SK-N-MC (cell line): ENCODE measurements around the gene PYDC1.
"Not testable (repeated sequence)": the region's sequence is repeated elsewhere in the genome, so short reads cannot be mapped to it uniquely, and the experiment has no call there.

Source experiments
- DNase-seq: peaks from one replicate; pipeline ENCODE4 v3.0.0-alpha.2; 2011; ENCODE audit warnings: low read depth, low spot score
- H3K27ac ChIP-seq: fragments of 200-600 bp; sonication (generic); 2 replicates; pipeline ENCODE4 v1.5.1; 2016; ENCODE audit warnings: mixed run types
- H3K36me3 ChIP-seq: fragments of 200-600 bp; sonication (generic); 2 replicates; pipeline ENCODE4 v1.6.1; 2017; ENCODE audit warnings: antibody characterized with exemption, low read length, mixed read lengths; ENCODE audit not compliant: insufficient read depth
- H3K4me3 ChIP-seq: fragments of 200-600 bp; sonication (generic); 2 replicates; pipeline ENCODE4 v1.5.1; 2016
- H3K9ac ChIP-seq: fragments of 200-600 bp; sonication (generic); 2 replicates; pipeline ENCODE4 v1.8.0; 2017; ENCODE audit warnings: mixed run types, mixed read lengths; ENCODE audit not compliant: insufficient read length
- H3K9me3 ChIP-seq: fragments of 200-600 bp; sonication (generic); 2 replicates; pipeline ENCODE4 v1.6.1; 2017; ENCODE audit warnings: low read depth, mild to moderate bottlenecking, antibody characterized with exemption, low read length, moderate library complexity, mixed read lengths
- EZH2 ChIP-seq: fragments of 200-600 bp; sonication (generic); IDR thresholded peaks from one replicate; pipeline ENCODE4 v1.6.1; 2017; ENCODE audit warnings: antibody characterized with exemption
- FOXP2 ChIP-seq: optimal IDR thresholded peaks from 2 replicates; pipeline ENCODE3; 2011; ENCODE audit warnings: mild to moderate bottlenecking, moderate library complexity; ENCODE audit not compliant: insufficient read depth; ENCODE audit errors: extremely low read length, control extremely low read depth
- POLR2AphosphoS5 ChIP-seq: IDR thresholded peaks from 2 replicates; pipeline ENCODE4 v1.6.1; 2012; ENCODE audit warnings: mild to moderate bottlenecking, low read depth, low read length, borderline replicate concordance

The PYDC1 gene

DNA sequence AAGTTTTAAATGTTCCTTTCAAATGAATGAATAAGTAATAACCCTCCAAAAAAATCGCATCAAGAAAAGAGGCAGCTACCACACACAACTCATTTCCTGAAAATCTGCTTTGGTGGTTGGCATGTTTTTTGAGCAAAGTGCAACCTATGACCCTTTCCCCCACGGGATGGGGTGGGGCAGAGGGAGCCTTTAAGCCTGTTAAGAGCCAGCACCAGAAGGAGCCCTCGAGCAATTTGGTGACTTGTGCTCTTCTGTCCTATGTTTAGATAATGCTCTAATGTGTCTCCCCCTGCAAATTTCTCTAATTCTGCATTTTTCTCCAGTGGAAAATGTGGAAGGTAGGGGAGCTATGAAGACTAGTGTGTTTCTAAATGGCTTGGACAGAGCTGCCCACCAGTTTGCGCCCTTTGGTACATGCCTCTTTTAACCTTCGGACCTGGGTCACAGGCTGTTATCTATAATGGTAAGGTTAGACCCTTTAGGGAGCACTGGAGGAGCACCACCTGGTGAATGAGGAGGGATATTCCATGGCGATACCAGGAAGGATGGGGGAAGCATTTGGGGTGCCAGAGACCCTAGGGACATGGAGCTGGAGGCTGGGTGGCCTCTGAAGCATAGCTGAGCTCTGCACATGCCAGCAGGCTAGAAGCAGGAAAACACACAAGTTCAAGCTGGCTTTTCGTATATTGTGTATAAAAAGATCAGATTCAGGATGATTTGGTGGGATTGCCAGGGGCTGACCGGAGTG lies 15.9 kb downstream of the PYDC1 start:
- Histone ChIP-seq H3K4me3 (no peak overlapping the region), H3K9ac (no peak overlapping the region), H3K9me3 (no peaks in the 10 kb centered on the region), H3K27ac (peak overlapping the region; percentile 5; the same call in 1 of the 2 replicates), H3K36me3 (peaks cover 9% of the 10 kb centered on the region)
- DNase-seq, result no peak
- TF ChIP-seq POLR2AphosphoS5, result peak; percentile 8; the same call in 1 of the 2 replicates
- no peak for TF ChIP-seq EZH2
- no peak for TF ChIP-seq FOXP2

DNA sequence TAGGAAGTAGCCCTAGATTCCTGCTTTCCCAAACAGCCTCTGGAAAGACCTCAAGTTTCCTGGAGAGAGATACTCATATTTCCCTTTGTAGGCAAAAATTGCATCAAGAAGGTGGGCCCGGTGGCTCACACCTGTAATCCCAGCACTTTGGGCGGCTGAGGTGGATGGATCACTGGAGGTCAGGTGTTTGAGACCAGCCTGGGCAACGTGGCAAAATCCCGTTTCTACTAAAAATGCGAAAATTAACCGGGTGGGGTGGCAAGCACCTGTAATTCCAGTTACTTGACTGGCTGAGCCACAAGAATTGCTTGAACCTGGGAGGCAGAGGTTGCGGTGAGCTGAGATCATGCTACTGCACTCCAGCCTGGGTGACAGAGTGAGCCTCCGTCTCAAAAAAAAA lies 16.8 kb downstream of the PYDC1 start:
- Histone ChIP-seq H3K36me3 (peaks cover 18% of the 10 kb centered on the region), H3K27ac (peak overlapping the region; percentile 5; the same call in 1 of the 2 replicates)
- not testable (repeated sequence) for DNase-seq, H3K9ac ChIP-seq, H3K4me3 ChIP-seq, H3K9me3 ChIP-seq

DNA sequence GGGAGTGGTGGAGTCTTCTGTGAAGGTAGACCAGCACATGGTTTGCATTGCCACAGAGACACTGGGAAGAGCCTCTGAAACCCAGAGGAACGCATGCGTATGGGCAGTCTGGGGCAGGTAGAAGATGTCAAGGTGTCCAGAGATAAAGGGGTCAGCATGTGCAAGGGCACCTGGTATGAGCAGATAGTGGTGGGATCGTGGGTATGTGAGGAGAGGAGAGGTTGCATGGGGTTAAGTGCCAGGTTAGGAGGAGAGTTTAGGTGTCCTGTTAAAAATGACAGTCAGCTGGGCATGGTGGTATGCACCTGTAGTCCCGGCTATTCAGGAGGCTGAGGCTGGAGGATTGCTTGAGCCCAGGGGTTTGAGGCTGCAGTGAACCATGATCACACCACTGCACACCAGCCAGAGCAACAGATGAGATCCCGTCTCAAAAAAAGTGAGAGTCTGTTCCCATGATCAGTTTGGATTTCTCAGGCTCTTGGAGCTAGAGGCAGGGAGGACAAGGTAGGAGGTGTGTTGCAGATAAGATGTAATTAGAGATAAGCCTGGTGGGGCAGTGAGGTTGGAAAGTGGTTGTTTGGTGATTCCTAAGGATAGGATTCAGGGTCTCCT lies 17.4 kb downstream of the PYDC1 start:
- TF ChIP-seq FOXP2, result no peak
- TF ChIP-seq POLR2AphosphoS5, result peak; percentile 14; the same call in 1 of the 2 replicates
- no peak for TF ChIP-seq EZH2
- peaks cover 24% of the 10 kb centered on the region for H3K36me3 ChIP-seq
- no peak overlapping the region for H3K4me3 ChIP-seq

DNA sequence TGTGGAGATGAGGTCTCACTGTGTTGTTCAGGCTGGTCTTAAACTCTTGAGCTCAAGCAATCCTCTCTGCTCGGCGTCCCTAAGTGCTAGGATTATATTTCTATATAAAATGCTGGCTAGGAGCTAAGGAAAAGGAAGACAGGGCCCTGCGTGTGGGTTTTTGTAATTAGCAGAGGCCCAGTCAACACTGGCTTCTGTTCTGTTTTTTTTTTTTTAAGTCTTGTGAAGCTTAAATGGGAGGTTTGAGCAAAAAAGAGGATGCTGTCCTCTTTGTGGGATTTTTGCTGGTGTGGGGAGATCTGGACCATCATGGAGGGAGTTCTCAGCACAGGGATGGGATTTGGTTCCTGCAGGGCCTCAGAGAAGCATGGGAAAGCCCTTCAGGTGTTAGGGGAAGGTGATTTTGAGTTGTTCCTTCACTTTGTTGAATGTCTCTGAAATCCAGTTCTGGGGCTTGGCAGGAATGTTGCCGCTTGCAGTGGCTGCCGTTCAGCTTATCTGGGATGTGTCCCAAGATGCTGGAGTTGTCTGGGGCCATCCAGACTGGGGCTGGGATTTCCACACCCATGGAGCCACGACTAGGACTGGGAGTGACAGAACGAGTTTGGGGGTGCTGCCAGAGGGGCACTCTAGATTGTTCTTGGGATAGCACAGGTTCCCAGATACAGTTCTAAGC lies 18.6 kb downstream of the PYDC1 start:
- no peak overlapping the region for H3K4me3 ChIP-seq
- no peak for DNase-seq
- no peak overlapping the region for H3K9ac ChIP-seq
- H3K27ac ChIP-seq, result peak overlapping the region; percentile 60; the same call in 1 of the 2 replicates
- H3K9me3 ChIP-seq, result no peaks in the 10 kb centered on the region
- TF ChIP-seq POLR2AphosphoS5 (no peak; the same call in none of the 2 replicates), EZH2 (no peak), FOXP2 (no peak)
- H3K36me3 ChIP-seq, result peaks cover 36% of the 10 kb centered on the region

More for the DNA sequence above, 17.4 kb downstream of the PYDC1 start:
- Histone ChIP-seq H3K27ac (peak overlapping the region; percentile 5; the same call in 1 of the 2 replicates), H3K9me3 (no peaks in the 10 kb centered on the region), H3K9ac (no peak overlapping the region)
- no peak for DNase-seq

DNA sequence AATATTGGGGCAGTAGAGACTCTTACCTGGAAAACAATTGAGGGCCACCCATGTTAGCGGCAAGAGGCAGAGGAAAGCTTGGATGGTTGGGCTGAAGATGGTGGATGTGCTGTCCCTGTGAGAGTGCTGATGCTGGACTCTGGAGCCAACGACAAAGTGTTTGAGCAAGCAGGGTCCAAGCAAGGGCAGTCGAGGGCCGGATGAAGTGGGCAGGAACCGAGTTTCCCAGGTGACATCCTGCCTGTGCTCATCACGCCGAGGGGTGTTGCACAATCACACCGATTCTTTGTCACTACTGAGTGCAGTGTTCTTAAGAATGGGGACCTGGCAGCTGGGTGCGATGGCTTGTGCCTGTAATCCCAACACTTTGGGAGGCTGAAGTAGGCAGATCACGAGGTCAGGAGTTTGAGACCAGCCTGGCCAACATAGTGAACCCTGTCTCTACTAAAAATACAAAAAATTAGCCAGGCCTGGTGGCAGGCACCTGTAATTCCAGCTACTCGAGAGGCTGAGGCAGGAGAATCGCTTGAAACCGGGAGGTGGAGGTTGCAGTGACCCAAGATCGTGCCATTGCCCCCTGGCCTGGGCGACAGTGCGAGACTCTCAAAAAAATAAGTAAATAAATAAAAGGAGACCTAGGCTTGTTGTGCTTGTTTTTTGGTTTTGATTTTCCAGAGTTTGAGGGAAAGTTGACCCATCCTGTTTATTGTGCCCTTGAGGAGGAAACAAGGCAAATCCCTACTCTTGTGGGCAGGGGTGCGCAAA lies 20.4 kb downstream of the PYDC1 start:
- Histone ChIP-seq H3K36me3 (peaks cover 54% of the 10 kb centered on the region), H3K9me3 (no peaks in the 10 kb centered on the region), H3K9ac (no peak overlapping the region), H3K27ac (no peak overlapping the region), H3K4me3 (no peak overlapping the region)
- peak; percentile 27; the same call in 1 of the 2 replicates for TF ChIP-seq POLR2AphosphoS5
- no peak for TF ChIP-seq EZH2
- no peak for TF ChIP-seq FOXP2
- no peak for DNase-seq

DNA sequence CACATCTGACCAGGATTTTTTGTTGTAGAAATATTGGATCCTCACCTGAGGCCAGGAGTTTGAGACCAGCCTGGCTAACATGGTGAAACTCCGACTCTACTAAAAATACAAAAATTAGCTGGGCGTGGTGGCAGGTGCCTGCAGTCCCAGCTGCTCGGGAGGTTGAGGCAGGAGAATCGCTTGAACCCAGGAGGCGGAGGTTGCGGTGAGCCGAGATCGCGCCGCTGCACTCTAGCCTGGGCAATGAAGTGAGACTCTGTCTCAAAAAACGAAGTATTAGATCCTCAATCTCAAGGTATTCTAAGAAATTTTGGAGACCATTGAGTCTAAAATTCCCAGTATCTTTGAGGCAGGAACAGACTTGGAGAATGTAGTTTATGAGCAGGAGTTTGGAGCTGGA lies 21.1 kb downstream of the PYDC1 start:
- peaks cover 60% of the 10 kb centered on the region for H3K36me3 ChIP-seq
- not testable (repeated sequence) for H3K4me3 ChIP-seq, H3K9me3 ChIP-seq, H3K27ac ChIP-seq, DNase-seq, H3K9ac ChIP-seq

DNA sequence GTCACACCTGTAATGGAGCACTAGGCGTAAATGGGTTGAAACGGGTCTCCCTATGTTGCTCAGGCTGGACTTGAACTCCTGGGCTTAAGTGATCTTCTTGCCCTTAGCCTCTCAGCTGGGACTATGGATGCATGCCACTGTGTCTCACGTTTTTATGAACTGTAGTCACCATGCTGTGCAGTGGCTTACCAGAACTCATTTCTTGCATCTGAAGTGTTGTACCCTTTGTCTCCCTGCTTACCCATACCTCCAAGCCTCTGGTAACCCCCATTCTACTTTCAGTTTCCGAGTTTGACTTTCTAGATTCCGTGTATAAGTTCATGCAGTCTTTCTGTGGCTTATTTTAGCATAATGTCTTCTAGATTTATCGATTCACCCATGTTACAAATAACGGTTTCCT lies 22.0 kb downstream of the PYDC1 start:
- TF ChIP-seq EZH2 (no peak), POLR2AphosphoS5 (no peak), FOXP2 (no peak)
- H3K36me3 ChIP-seq, result peaks cover 70% of the 10 kb centered on the region
- no peak overlapping the region for H3K27ac ChIP-seq
- no peaks in the 10 kb centered on the region for H3K9me3 ChIP-seq
- DNase-seq, result no peak
- no peak overlapping the region for H3K4me3 ChIP-seq
- no peak overlapping the region for H3K9ac ChIP-seq

DNA sequence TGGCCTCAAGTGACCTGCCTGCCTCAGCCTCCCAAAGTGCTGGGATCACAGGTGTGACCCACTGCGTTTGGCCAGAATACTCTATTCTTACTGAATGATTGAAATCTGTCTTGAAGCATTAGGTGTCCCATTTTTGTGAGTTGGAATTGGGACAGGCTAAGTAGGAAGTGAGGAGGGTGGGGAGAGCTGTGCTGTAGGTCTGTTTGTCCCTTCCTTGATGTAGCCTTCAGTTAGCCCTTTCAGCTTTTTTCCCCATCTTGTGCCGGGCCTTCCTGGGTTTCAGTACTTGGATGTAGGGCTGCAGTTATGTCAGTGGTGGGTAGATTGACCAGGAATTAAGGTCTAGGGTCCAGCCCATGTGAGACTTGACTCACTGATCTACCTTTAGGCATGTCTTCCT lies 23.1 kb downstream of the PYDC1 start:
- H3K27ac ChIP-seq, result no peak overlapping the region
- peaks cover 80% of the 10 kb centered on the region for H3K36me3 ChIP-seq
- TF ChIP-seq POLR2AphosphoS5 (peak; percentile 12; the same call in 1 of the 2 replicates), EZH2 (no peak)
- no peak overlapping the region for H3K4me3 ChIP-seq
- no peak for DNase-seq
- H3K9ac ChIP-seq, result no peak overlapping the region
- no peaks in the 10 kb centered on the region for H3K9me3 ChIP-seq
